ENCODE data around the gene TECR.
A peak's percentile ranks its signal among the peaks of the same experiment; 100 is the strongest.

Gene TECR

DNA sequence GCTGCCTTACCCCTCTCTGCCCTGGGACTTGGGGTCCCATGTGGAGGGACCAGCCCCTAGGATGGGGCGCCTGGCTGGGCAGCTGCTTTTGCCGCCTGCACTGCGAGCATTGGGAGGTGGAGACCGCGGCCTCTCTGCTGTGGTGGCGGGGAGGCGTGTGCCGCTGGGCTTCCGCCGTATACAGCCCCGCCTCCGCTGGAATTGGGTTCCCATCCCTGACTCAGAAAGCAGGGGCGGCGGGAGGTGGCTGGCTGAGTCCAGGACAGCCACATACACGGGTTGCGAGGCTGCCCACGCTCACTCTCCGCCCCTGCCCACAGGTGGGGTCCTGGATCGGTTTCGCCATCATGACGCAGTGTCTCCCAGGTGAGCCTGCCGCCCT, 35.9 kb downstream of the TECR start:
- no peaks in the 10 kb centered on the region for H3K9me3 ChIP-seq (ENCODE audit: control extremely low read depth in 1 of 5, control insufficient read depth in 4 of 5, insufficient read depth in 2 of 5, low read depth in 1 of 5, low read length in 4 of 5)
- H3K36me3 ChIP-seq (ENCODE audit: control insufficient read depth in 4 of 4, insufficient read depth in 4 of 4, low read length in 3 of 4): peaks cover 0 to 50% (median 25%) of the 10 kb centered on the region in 4 experiments
- peaks cover 0 to 29% (median 12%) of the 10 kb centered on the region in 4 experiments for H3K4me1 ChIP-seq (ENCODE audit: control extremely low read depth in 1 of 4, control insufficient read depth in 4 of 4, insufficient read depth in 4 of 4, low read length in 3 of 4)
- no peak for DNase-seq
- POLR2A ChIA-PET: no interaction called here
- CTCF ChIA-PET: no interaction called here
- no peak overlapping the region for H3K4me3 ChIP-seq (ENCODE audit: control insufficient read depth in 1 of 7, extremely low read depth in 1 of 7, insufficient read depth in 4 of 7, low read depth in 2 of 7, low read length in 6 of 7)
- no peak overlapping the region for H3K27ac ChIP-seq (ENCODE audit: insufficient read depth in 1 of 2, low read depth in 1 of 2, low read length in 2 of 2, poor library complexity in 1 of 2, severe bottlenecking in 2 of 2)
- H3K27me3 ChIP-seq (replicated peaks in 2 of 5; ENCODE audit: control insufficient read depth in 4 of 5, insufficient read depth in 5 of 5, low read length in 4 of 5): no peaks in the 10 kb centered on the region
- 96% methylated on average over 21 of the region's 22 CpGs for WGBS (ENCODE audit: insufficient coverage)

DNA sequence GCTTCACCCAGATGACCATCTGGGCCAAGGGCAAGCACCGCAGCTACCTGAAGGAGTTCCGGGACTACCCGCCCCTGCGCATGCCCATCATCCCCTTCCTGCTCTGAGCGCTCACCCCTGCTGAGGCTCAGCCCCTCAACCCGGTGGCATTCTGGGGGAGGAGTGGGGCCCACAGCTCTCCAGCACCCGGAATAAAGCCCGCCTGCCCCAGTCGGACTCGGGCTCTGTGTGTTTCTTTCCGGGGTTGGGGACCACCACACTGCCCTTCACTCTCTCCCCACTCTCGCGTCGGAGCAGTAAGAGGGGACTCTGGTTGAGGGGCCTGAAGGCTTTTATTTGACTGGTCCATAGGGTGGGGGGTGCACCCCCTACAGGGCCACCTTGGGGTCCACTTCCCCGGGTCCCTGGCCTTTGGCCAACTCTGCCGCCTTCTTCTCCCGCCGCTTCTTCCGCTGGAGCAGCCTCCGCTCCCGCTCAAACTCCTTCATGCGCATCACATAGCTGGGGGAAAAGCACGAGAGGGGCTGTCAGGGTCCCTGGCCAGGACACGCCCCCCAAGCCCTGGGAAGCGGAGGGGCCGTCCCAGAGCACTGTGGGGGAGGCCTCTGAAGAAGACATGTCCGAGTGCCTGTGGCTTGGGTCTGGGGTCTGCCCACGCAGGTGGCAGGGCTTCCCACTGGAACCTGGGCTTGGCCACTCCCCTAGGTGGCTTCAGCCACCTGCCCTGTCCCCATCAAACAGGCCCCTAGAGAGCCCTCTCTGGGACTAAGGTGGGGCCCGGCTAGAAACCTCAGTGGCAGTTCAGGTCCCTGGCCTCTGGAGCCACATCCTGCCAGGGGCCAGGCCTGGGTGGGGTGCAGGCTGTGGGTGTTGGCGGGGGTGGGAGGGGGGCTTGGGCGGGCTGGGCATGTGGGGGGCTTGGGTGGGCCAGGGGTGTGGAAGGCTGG, 36.6 kb downstream of the TECR start:
- no peaks in the 10 kb centered on the region for H3K27me3 ChIP-seq (replicated peaks in 2 of 5; ENCODE audit: control insufficient read depth in 4 of 5, insufficient read depth in 5 of 5, low read length in 4 of 5)
- H3K27ac ChIP-seq (ENCODE audit: insufficient read depth in 1 of 2, low read depth in 1 of 2, low read length in 2 of 2, poor library complexity in 1 of 2, severe bottlenecking in 2 of 2): no peak overlapping the region
- no peak overlapping the region for H3K4me3 ChIP-seq (ENCODE audit: control insufficient read depth in 1 of 7, extremely low read depth in 1 of 7, insufficient read depth in 4 of 7, low read depth in 2 of 7, low read length in 6 of 7)
- WGBS (ENCODE audit: insufficient coverage): 93% methylated on average over 20 of the region's 31 CpGs
- H3K36me3 ChIP-seq (ENCODE audit: control insufficient read depth in 4 of 4, insufficient read depth in 4 of 4, low read length in 3 of 4): peaks cover 0 to 50% (median 25%) of the 10 kb centered on the region in 4 experiments
- no peak for DNase-seq
- no peaks in the 10 kb centered on the region for H3K9me3 ChIP-seq (ENCODE audit: control extremely low read depth in 1 of 5, control insufficient read depth in 4 of 5, insufficient read depth in 2 of 5, low read depth in 1 of 5, low read length in 4 of 5)
- ChIA-PET CTCF (interaction anchor here (2.2 to 4.3 kb wide), 2 partner anchors 11 to 123 kb away, joined by 8 to 26 read pairs; no protein-coding TSS in a partner anchor), POLR2A (no interaction called here)
- H3K4me1 ChIP-seq (ENCODE audit: control extremely low read depth in 1 of 4, control insufficient read depth in 4 of 4, insufficient read depth in 4 of 4, low read length in 3 of 4): peaks cover 2 to 28% (median 12%) of the 10 kb centered on the region in 4 experiments

DNA sequence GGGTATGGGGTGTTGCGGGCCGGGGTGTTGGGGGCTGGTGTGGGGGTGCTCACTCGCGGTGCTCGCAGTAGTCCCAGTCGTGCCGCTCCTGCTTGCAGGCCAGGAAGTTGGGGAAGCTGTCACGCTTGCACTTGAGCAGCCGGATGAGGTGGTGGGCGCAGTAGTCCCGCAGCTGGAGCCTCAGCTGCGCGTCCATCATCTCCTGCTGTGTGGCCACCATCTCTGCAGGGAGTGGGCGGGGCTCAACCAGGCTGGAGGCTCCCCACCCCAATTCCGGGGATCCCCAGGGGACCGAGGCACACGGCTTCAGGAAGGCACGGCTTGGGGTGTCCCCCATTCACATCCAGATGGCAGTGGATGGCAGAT, 37.3 kb downstream of the TECR start:
- Histone ChIP-seq H3K4me3 (ENCODE audit: control insufficient read depth in 1 of 7, extremely low read depth in 1 of 7, insufficient read depth in 4 of 7, low read depth in 2 of 7, low read length in 6 of 7) (no peak overlapping the region), H3K36me3 (ENCODE audit: control insufficient read depth in 4 of 4, insufficient read depth in 4 of 4, low read length in 3 of 4) (peaks cover 0 to 50% (median 25%) of the 10 kb centered on the region in 4 experiments), H3K9me3 (ENCODE audit: control extremely low read depth in 1 of 5, control insufficient read depth in 4 of 5, insufficient read depth in 2 of 5, low read depth in 1 of 5, low read length in 4 of 5) (no peaks in the 10 kb centered on the region), H3K27me3 (replicated peaks in 2 of 5; ENCODE audit: control insufficient read depth in 4 of 5, insufficient read depth in 5 of 5, low read length in 4 of 5) (no peaks in the 10 kb centered on the region), H3K4me1 (ENCODE audit: control extremely low read depth in 1 of 4, control insufficient read depth in 4 of 4, insufficient read depth in 4 of 4, low read length in 3 of 4) (peaks cover 2 to 28% (median 14%) of the 10 kb centered on the region in 4 experiments), H3K27ac (ENCODE audit: insufficient read depth in 1 of 2, low read depth in 1 of 2, low read length in 2 of 2, poor library complexity in 1 of 2, severe bottlenecking in 2 of 2) (no peak overlapping the region)
- POLR2A ChIA-PET: no interaction called here
- CTCF ChIA-PET: interaction anchor here (1.1 to 4.3 kb wide), 4 partner anchors 11 to 122 kb away, joined by 3 to 26 read pairs (median 6); partner anchors contain the start of gene ADGRE3
- no peak for DNase-seq
- 67% methylated on average over 18 of the region's 18 CpGs for WGBS (ENCODE audit: insufficient coverage)

DNA sequence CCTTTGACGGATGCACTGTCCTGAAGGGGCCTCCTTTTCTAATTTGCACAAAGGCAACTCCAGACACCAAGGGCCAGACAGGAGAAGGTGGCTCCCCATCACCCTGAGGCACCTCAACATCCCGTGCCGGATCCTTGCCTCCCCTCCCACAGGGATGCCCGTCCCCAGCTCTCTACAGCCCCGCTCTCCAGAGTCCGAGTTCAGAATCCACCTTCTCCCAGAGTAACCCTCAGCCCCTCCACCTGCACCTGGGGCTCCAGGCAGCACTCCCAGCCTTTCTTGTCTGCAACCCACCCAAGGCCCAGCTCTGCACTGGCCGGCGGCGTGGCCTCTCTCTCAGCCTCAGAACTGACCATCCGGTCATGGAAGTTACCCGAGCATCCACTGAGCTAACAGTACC, 37.7 kb downstream of the TECR start:
- Histone ChIP-seq H3K4me3 (ENCODE audit: control insufficient read depth in 1 of 7, extremely low read depth in 1 of 7, insufficient read depth in 4 of 7, low read depth in 2 of 7, low read length in 6 of 7) (no peak overlapping the region), H3K9me3 (ENCODE audit: control extremely low read depth in 1 of 5, control insufficient read depth in 4 of 5, insufficient read depth in 2 of 5, low read depth in 1 of 5, low read length in 4 of 5) (no peaks in the 10 kb centered on the region), H3K36me3 (ENCODE audit: control insufficient read depth in 4 of 4, insufficient read depth in 4 of 4, low read length in 3 of 4) (peaks cover 0 to 50% (median 25%) of the 10 kb centered on the region in 4 experiments), H3K27ac (ENCODE audit: insufficient read depth in 1 of 2, low read depth in 1 of 2, low read length in 2 of 2, poor library complexity in 1 of 2, severe bottlenecking in 2 of 2) (peak overlapping the region in 1 of 2 experiments; percentile 0), H3K4me1 (ENCODE audit: control extremely low read depth in 1 of 4, control insufficient read depth in 4 of 4, insufficient read depth in 4 of 4, low read length in 3 of 4) (peaks cover 2 to 25% (median 15%) of the 10 kb centered on the region in 4 experiments), H3K27me3 (replicated peaks in 2 of 5; ENCODE audit: control insufficient read depth in 4 of 5, insufficient read depth in 5 of 5, low read length in 4 of 5) (no peaks in the 10 kb centered on the region)
- DNase-seq: no peak
- WGBS (ENCODE audit: insufficient coverage): 93% methylated on average over 6 of the region's 11 CpGs
- ChIA-PET CTCF (interaction anchor here (1.1 to 4.3 kb wide), 4 partner anchors 12 to 121 kb away, joined by 3 to 26 read pairs (median 6); partner anchors contain the start of gene ADGRE3), POLR2A (no interaction called here)

- peaks cover 2 to 27% (median 19%) of the 10 kb centered on the region in 4 experiments for H3K4me1 ChIP-seq (ENCODE audit: control extremely low read depth in 1 of 4, control insufficient read depth in 4 of 4, insufficient read depth in 4 of 4, low read length in 3 of 4)
Observed at GRCh38 chr19:14570864-14571527, 41.6 kb downstream of the TECR start.

GRCh38 chr19:14571695-14572490, 42.5 kb downstream of the TECR start, which contains the start of gene NDUFB7:
Gene NDUFB7, minus strand, starts transcription at chr19:14572066. Its CDS starts 66 bp downstream, at chr19:14572000.
- Histone ChIP-seq H3K27ac (ENCODE audit: insufficient read depth in 1 of 2, low read depth in 1 of 2, low read length in 2 of 2, poor library complexity in 1 of 2, severe bottlenecking in 2 of 2) (peak within 1 kb of the TSS; percentile 62 to 84), H3K4me1 (ENCODE audit: control extremely low read depth in 1 of 4, control insufficient read depth in 4 of 4, insufficient read depth in 4 of 4, low read length in 3 of 4) (peaks cover 2 to 23% (median 18%) of the 10 kb centered on the region in 4 experiments), H3K27me3 (replicated peaks in 2 of 5; ENCODE audit: control insufficient read depth in 4 of 5, insufficient read depth in 5 of 5, low read length in 4 of 5) (no peaks in the 10 kb centered on the region), H3K9me3 (ENCODE audit: control extremely low read depth in 1 of 5, control insufficient read depth in 4 of 5, insufficient read depth in 2 of 5, low read depth in 1 of 5, low read length in 4 of 5) (no peaks in the 10 kb centered on the region), H3K4me3 (ENCODE audit: control insufficient read depth in 1 of 7, extremely low read depth in 1 of 7, insufficient read depth in 4 of 7, low read depth in 2 of 7, low read length in 6 of 7) (peak within 1 kb of the TSS; percentile 78 to 99 (median 95)), H3K36me3 (ENCODE audit: control insufficient read depth in 4 of 4, insufficient read depth in 4 of 4, low read length in 3 of 4) (peaks cover 0 to 14% (median 7%) of the 10 kb centered on the region in 4 experiments)
- CTCF ChIA-PET: interaction anchor here (1.0 to 12.4 kb wide), 10 partner anchors 10 to 214 kb away, joined by 3 to 290 read pairs (median 6); partner anchors contain the start of gene ZNF333
- POLR2A ChIA-PET: interaction anchor here (0.6 to 2.0 kb wide), 3 partner anchors 43 to 115 kb away, joined by 3 to 10 read pairs (median 4); no protein-coding TSS in a partner anchor
- WGBS (ENCODE audit: insufficient coverage): under 1% methylated on average over 33 of the region's 40 CpGs
- DNase-seq: peak; percentile 89 to 94 (median 89)

More at GRCh38 chr19:14570864-14571527, 41.6 kb downstream of the TECR start:
- DNase-seq: no peak
- no peaks in the 10 kb centered on the region for H3K9me3 ChIP-seq (ENCODE audit: control extremely low read depth in 1 of 5, control insufficient read depth in 4 of 5, insufficient read depth in 2 of 5, low read depth in 1 of 5, low read length in 4 of 5)
- H3K4me3 ChIP-seq (ENCODE audit: control insufficient read depth in 1 of 7, extremely low read depth in 1 of 7, insufficient read depth in 4 of 7, low read depth in 2 of 7, low read length in 6 of 7): peak overlapping the region; percentile 78 to 99 (median 95)
- peak overlapping the region in 1 of 2 experiments; percentile 84 for H3K27ac ChIP-seq (ENCODE audit: insufficient read depth in 1 of 2, low read depth in 1 of 2, low read length in 2 of 2, poor library complexity in 1 of 2, severe bottlenecking in 2 of 2)
- H3K27me3 ChIP-seq (replicated peaks in 2 of 5; ENCODE audit: control insufficient read depth in 4 of 5, insufficient read depth in 5 of 5, low read length in 4 of 5): no peaks in the 10 kb centered on the region
- 57% methylated on average over 18 of the region's 22 CpGs for WGBS (ENCODE audit: insufficient coverage)
- ChIA-PET POLR2A (interaction anchor here (0.7 kb wide), 1 partner anchor 372 kb away, joined by 3 read pairs; no protein-coding TSS in a partner anchor), CTCF (interaction anchor here (1.0 to 12.4 kb wide), 8 partner anchors 11 to 215 kb away, joined by 3 to 290 read pairs (median 6); partner anchors contain the start of gene ZNF333)
- peaks cover 0 to 19% (median 11%) of the 10 kb centered on the region in 4 experiments for H3K36me3 ChIP-seq (ENCODE audit: control insufficient read depth in 4 of 4, insufficient read depth in 4 of 4, low read length in 3 of 4)
